A549 (cell line): Measurements from ENCODE around the gene LOXHD1. TPM values are rescaled to one million over a fixed set of nuclear protein-coding genes. Genes with fewer than 3 reads are reported as not detected.

Source experiments
- ATAC-seq, 2 experiments: fragments of 200-7000 bp in 1 of 2; fragments of >200 bp in 1 of 2; cut with Nextera tagmentation in 1 of 2; cut with Tn5 transposase in 1 of 2; 3 replicates each; pipeline versions ENCODE4 v1.8.0 to v1.9.1; 2018 to 2020; ENCODE audit warnings: mild to moderate bottlenecking in 1 of 2, moderate library complexity in 1 of 2
- CTCF ChIA-PET: fragments of 300-600 bp; sonication (Branson Sonifier 250); formaldehyde crosslinking; extraction: SDS; loops from one replicate; lab custom pipeline; 2021; ENCODE audit warnings: antibody characterized with exemption, inconsistent platforms; lab: Yijun Ruan, JAX
- POLR2A ChIA-PET: fragments of 350-600 bp; formaldehyde crosslinking; extraction: SDS; loops from one replicate; lab custom pipeline; 2021; ENCODE audit warnings: antibody characterized with exemption, inconsistent platforms; lab: Yijun Ruan, JAX
- DNase-seq, 2 experiments: peaks; one replicate each; pipeline versions ENCODE4 v3.0.0 to v3.0.0-alpha.2; 2011 to 2016; ENCODE audit warnings: low read depth in 1 of 2, low spot score in 1 of 2
- FAIRE-seq: peaks from 2 replicates; lab custom pipeline; 2011; peaks lifted over from hg19 to GRCh38; lab: Jason Lieb, UNC
- H3K27ac ChIP-seq, 2 experiments: fragments of >200 bp; sonication (Bioruptor Twin); formaldehyde crosslinking; 3 replicates each; pipeline ENCODE4 v1.5.1; 2016 to 2017
- H3K4me1 ChIP-seq: fragments of >200 bp; sonication (Bioruptor Twin); formaldehyde crosslinking; 3 replicates; pipeline ENCODE4 v1.6.1; 2016
- H3K4me2 ChIP-seq: fragments of >200 bp; sonication (Bioruptor Twin); formaldehyde crosslinking; 3 replicates; pipeline ENCODE4 v1.6.1; 2016
- H3K4me3 ChIP-seq: fragments of >200 bp; sonication (Bioruptor Twin); formaldehyde crosslinking; 3 replicates; pipeline ENCODE4 v1.5.1; 2016
- H3K9me3 ChIP-seq: fragments of >200 bp; sonication (Bioruptor Twin); formaldehyde crosslinking; 3 replicates; pipeline ENCODE4 v1.6.1; 2016
- BCL3 ChIP-seq: fragments of >200 bp; sonication (Bioruptor Twin); formaldehyde crosslinking; IDR thresholded peaks from 3 replicates; pipeline ENCODE4 v1.6.1; 2016
- CBX8 ChIP-seq: fragments of 200-600 bp; sonication (generic); IDR thresholded peaks from 2 replicates; pipeline ENCODE4 v1.6.1; 2016
- CTCF ChIP-seq: fragments of >200 bp; sonication (Bioruptor Twin); formaldehyde crosslinking; IDR thresholded peaks from 3 replicates; pipeline ENCODE4 v1.5.1; 2016
- EP300 ChIP-seq, 2 experiments: fragments of >200 bp; sonication (Bioruptor Twin); formaldehyde crosslinking; IDR thresholded peaks; 2 replicates in 1 of 2; 3 replicates in 1 of 2; pipeline ENCODE4 v1.6.1; 2016 to 2017
- ESRRA ChIP-seq: fragments of 150-350 bp; IDR thresholded peaks from 2 replicates; pipeline ENCODE4 v1.6.1; 2014; ENCODE audit warnings: mild to moderate bottlenecking, low read length, borderline replicate concordance
- FOSB ChIP-seq: fragments of 250-450 bp; sonication (Bioruptor Pico); IDR thresholded peaks from 2 replicates; pipeline ENCODE4 v1.5.0; 2020; ENCODE audit warnings: mild to moderate bottlenecking, moderate library complexity
- FOSL2 ChIP-seq, 2 experiments: fragments of 450-650 bp in 1 of 2; fragments of >200 bp in 1 of 2; sonication (Bioruptor Twin) in 1 of 2; formaldehyde crosslinking; IDR thresholded peaks; 2 replicates each; pipeline versions ENCODE4 v1.5.0 to v1.6.1; 2016 to 2020; ENCODE audit warnings: mild to moderate bottlenecking in 1 of 2, moderate library complexity in 1 of 2
- JUNB ChIP-seq: fragments of >200 bp; sonication (Bioruptor Twin); formaldehyde crosslinking; IDR thresholded peaks from 2 replicates; pipeline ENCODE4 v1.6.1; 2016
- MAFK ChIP-seq: fragments of 450-650 bp; IDR thresholded peaks from 2 replicates; pipeline ENCODE4 v1.6.1; 2014; ENCODE audit not compliant: partially characterized antibody
- MAX ChIP-seq: IDR thresholded peaks from 2 replicates; pipeline ENCODE4 v1.6.1; 2012
- MAZ ChIP-seq: fragments of 150-350 bp; IDR thresholded peaks from 2 replicates; pipeline ENCODE4 v1.6.1; 2014; ENCODE audit warnings: antibody characterized with exemption, low read depth, low read length, borderline replicate concordance
- NR3C1 ChIP-seq: fragments of >200 bp; sonication (Bioruptor Twin); formaldehyde crosslinking; IDR thresholded peaks from 3 replicates; pipeline ENCODE4 v1.6.1; 2017
- PBX3 ChIP-seq: IDR thresholded peaks from 2 replicates; pipeline ENCODE4 v1.6.1; 2012
- POLR2A ChIP-seq: IDR thresholded peaks from 2 replicates; pipeline ENCODE4 v1.6.1; 2012; ENCODE audit warnings: mild to moderate bottlenecking, low read length
- POLR2AphosphoS2 ChIP-seq: conservative IDR thresholded peaks from 2 replicates; pipeline ENCODE4 v1.6.1; 2012; ENCODE audit warnings: low read length, improper control_type of control experiment, inconsistent platforms
- SREBF2 ChIP-seq: fragments of 450-650 bp; IDR thresholded peaks from 2 replicates; pipeline ENCODE4 v1.6.1; 2014; ENCODE audit warnings: mild to moderate bottlenecking, moderate library complexity
- TFCP2L1 ChIP-seq: fragments of 250-450 bp; sonication (Bioruptor Pico); IDR thresholded peaks from 2 replicates; pipeline ENCODE4 v1.5.0; 2021; ENCODE audit warnings: mild to moderate bottlenecking
- ZFP36 ChIP-seq: fragments of 450-650 bp; IDR thresholded peaks from 2 replicates; pipeline ENCODE4 v1.6.1; 2014; ENCODE audit warnings: borderline replicate concordance; ENCODE audit not compliant: partially characterized antibody
- ZSCAN20 ChIP-seq: fragments of 250-450 bp; sonication (Bioruptor Pico); IDR thresholded peaks from 2 replicates; pipeline ENCODE4 v1.8.0; 2022; ENCODE audit warnings: mild to moderate bottlenecking, moderate library complexity
- WGBS: methylation state at CpG from one replicate; pipeline ENCODE4 v1.1.6; 2017; ENCODE audit errors: missing lambda C conversion rate; 5-methylcytosine and 5-hydroxymethylcytosine counted together
- polyA plus RNA-seq, 4 experiments: library from polyadenylated mRNA; depleted of rRNA in 3 of 4; stranded (reverse); fragments of >200 nt; fragmentation: RNase III in 1 of 4; extraction: RNeasy Plus Mini Kit Qiagen cat#74134 plus additional on column Dnase treatment in 1 of 4; gene quantifications; 2 replicates in 3 of 4; 3 replicates in 1 of 4; pipeline ENCODE4 v1.2.3, GENCODE V29; 2011 to 2017

The LOXHD1 gene
- polyA plus RNA-seq, 2 of the 4 experiments (the other 2 are of a cell fraction): not detected

- WGBS: 52% methylated on average over 7 of the region's 7 CpGs
- CTCF ChIA-PET: no interaction called here
- ATAC-seq (no peak), FAIRE-seq (no peak)
- H3K9me3 ChIP-seq: no peaks in the 10 kb centered on the region
- TF ChIP-seq BCL3 (no peak), FOSL2 (IDR thresholded peaks at IDR 0.05) (no peak), FOSL2 (CRISPR knock-in tag; IDR thresholded peaks at IDR 0.05) (no peak), POLR2AphosphoS2 (no peak), NR3C1 (no peak), ZSCAN20 (no peak), CTCF (no peak), SREBF2 (no peak), POLR2A (no peak), MAX (no peak)
- TF ChIP-seq, all 56 proteins: peak for 0
- no peak for DNase-seq
- POLR2A ChIA-PET: no interaction called here
- Histone ChIP-seq H3K4me2 (no peak overlapping the region), H3K4me3 (no peak overlapping the region), H3K4me1 (no peaks in the 10 kb centered on the region), H3K27ac (no peak overlapping the region)
Observed at GRCh38 chr18:46573156-46573555, 83.9 kb downstream of the LOXHD1 start.

GRCh38 chr18:46571756-46572155 is 85.3 kb downstream of the LOXHD1 start:
- POLR2A ChIA-PET: no interaction called here
- FAIRE-seq: no peak
- WGBS: 0% methylated on average over 1 of the region's 6 CpGs

More at GRCh38 chr18:46571756-46572155, 85.3 kb downstream of the LOXHD1 start:
- TF ChIP-seq TFCP2L1 (CRISPR knock-in tag): no peak
- TF ChIP-seq EP300 (IDR thresholded peaks at IDR 0.05): no peak
- no peak for TF ChIP-seq POLR2AphosphoS2
- no peak for TF ChIP-seq PBX3
- TF ChIP-seq MAFK: no peak
- no peak for TF ChIP-seq FOSB (CRISPR knock-in tag)
- TF ChIP-seq CBX8: no peak
- TF ChIP-seq ESRRA: no peak
- no peak for TF ChIP-seq CTCF
- no peak for TF ChIP-seq JUNB
- TF ChIP-seq ZFP36: no peak
- TF ChIP-seq MAZ: no peak
- H3K9me3 ChIP-seq: no peaks in the 10 kb centered on the region
- no peak overlapping the region for H3K4me3 ChIP-seq
- no peaks in the 10 kb centered on the region for H3K4me1 ChIP-seq
- H3K4me2 ChIP-seq: no peak overlapping the region
- ATAC-seq (no peak), DNase-seq (no peak)
- no peak overlapping the region for H3K27ac ChIP-seq
- CTCF ChIA-PET: no interaction called here
